Panc1 (cell line): ENCODE measurements around the gene SUMF1.

ENCODE experiments used
- POLR2AphosphoS5 ChIP-seq: IDR thresholded peaks from 2 replicates; pipeline ENCODE4 v1.6.1; 2012; ENCODE audit warnings: mild to moderate bottlenecking, low read depth, low read length, moderate library complexity
- REST ChIP-seq, 2 experiments: IDR thresholded peaks; 2 replicates each; pipeline ENCODE4 v1.6.1; 2011 to 2012; ENCODE audit warnings: low read depth in 2 of 2, control low read depth in 1 of 2, low read length in 1 of 2, mild to moderate bottlenecking in 1 of 2, moderate library complexity in 1 of 2; ENCODE audit not compliant: insufficient read depth in 1 of 2
- TF ChIP-seq, protein P1 (sequence below): fragments of 450-650 bp; IDR thresholded peaks from 2 replicates; pipeline ENCODE4 v1.5.1; 2017; ENCODE audit warnings: mild to moderate bottlenecking

- TF ChIP-seq, protein P1, sequence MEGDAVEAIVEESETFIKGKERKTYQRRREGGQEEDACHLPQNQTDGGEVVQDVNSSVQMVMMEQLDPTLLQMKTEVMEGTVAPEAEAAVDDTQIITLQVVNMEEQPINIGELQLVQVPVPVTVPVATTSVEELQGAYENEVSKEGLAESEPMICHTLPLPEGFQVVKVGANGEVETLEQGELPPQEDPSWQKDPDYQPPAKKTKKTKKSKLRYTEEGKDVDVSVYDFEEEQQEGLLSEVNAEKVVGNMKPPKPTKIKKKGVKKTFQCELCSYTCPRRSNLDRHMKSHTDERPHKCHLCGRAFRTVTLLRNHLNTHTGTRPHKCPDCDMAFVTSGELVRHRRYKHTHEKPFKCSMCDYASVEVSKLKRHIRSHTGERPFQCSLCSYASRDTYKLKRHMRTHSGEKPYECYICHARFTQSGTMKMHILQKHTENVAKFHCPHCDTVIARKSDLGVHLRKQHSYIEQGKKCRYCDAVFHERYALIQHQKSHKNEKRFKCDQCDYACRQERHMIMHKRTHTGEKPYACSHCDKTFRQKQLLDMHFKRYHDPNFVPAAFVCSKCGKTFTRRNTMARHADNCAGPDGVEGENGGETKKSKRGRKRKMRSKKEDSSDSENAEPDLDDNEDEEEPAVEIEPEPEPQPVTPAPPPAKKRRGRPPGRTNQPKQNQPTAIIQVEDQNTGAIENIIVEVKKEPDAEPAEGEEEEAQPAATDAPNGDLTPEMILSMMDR: no peak
- TF ChIP-seq POLR2AphosphoS5: no peak
- TF ChIP-seq REST (IDR thresholded peaks at IDR 0.05; ENCODE audit: insufficient read depth in 1 of 2, low read depth in 2 of 2, low read length in 1 of 2): no peak
Measured at GRCh38 chr3:4332574-4332973, 134.5 kb downstream of the SUMF1 start.
